T-cell (primary cell): Measurements from ENCODE around the gene TNFRSF1B. TPM values are rescaled to one million over a fixed set of nuclear protein-coding genes. Genes with fewer than 3 reads are reported as not detected.

Experiments used
- ATAC-seq, 4 experiments: fragments of 200-7000 bp in 3 of 4; fragments of 150-1000 bp in 1 of 4; cut with Tn5 transposase; replicated peaks in 1 of 4; 1 replicate in 3 of 4; 2 replicates in 1 of 4; pipeline ENCODE4 v1.10.0; 2021; ENCODE audit warnings: moderate library complexity in 3 of 4, mild to moderate bottlenecking in 2 of 4, moderate number of reproducible peaks in 1 of 4
- CTCF ChIA-PET, 2 donors: fragments of 300-600 bp; sonication (Branson Sonifier 250); formaldehyde crosslinking; loops; one replicate each; lab custom pipeline; 2022; ENCODE audit warnings: antibody characterized with exemption in 2 of 2; lab: Charles Lee
- POLR2A ChIA-PET, 2 donors: fragments of 300-600 bp; sonication (Branson Sonifier 250); formaldehyde crosslinking; loops; one replicate each; lab custom pipeline; 2022; ENCODE audit warnings: antibody characterized with exemption in 2 of 2; lab: Charles Lee
- DNase-seq, 35 experiments: peaks; one replicate each; pipeline versions ENCODE4 v3.0.0 to v3.0.0-alpha.2; 2013 to 2023
- H3K27ac ChIP-seq: one replicate; pipeline ENCODE4 v1.5.1; 2013; ENCODE audit warnings: low read length
- H3K27me3 ChIP-seq, 2 experiments: replicated peaks in 1 of 2; 1 replicate in 1 of 2; 2 replicates in 1 of 2; pipeline versions ENCODE4 v1.6.1 to v1.7.0; 2013; ENCODE audit warnings: low read length in 1 of 2, mixed read lengths in 1 of 2; ENCODE audit not compliant: control insufficient read depth in 2 of 2, insufficient read depth in 2 of 2; ENCODE audit errors: extremely low read depth in 1 of 2
- H3K36me3 ChIP-seq, 2 donors: 1 replicate in 1 of 2; 2 replicates in 1 of 2; pipeline versions ENCODE4 v1.6.1 to v1.7.0; 2013; ENCODE audit warnings: low read length in 1 of 2; ENCODE audit not compliant: control insufficient read depth in 2 of 2, insufficient read depth in 1 of 2; ENCODE audit errors: extremely low read depth in 1 of 2
- H3K4me1 ChIP-seq, 2 experiments: 1 replicate in 1 of 2; 2 replicates in 1 of 2; pipeline versions ENCODE4 v1.6.1 to v1.7.0; 2013; ENCODE audit warnings: low read length in 2 of 2, mixed read lengths in 1 of 2; ENCODE audit not compliant: insufficient read depth in 2 of 2, control insufficient read depth in 1 of 2; ENCODE audit errors: extremely low read depth in 1 of 2
- H3K4me3 ChIP-seq, 2 donors: 1 replicate in 1 of 2; 2 replicates in 1 of 2; pipeline versions ENCODE4 v1.5.1 to v1.7.0; 2013; ENCODE audit warnings: mild to moderate bottlenecking in 2 of 2, low read length in 1 of 2, moderate library complexity in 1 of 2; ENCODE audit not compliant: control insufficient read depth in 1 of 2; ENCODE audit errors: extremely low read depth in 1 of 2
- H3K9me3 ChIP-seq: 2 replicates; pipeline ENCODE4 v1.7.0; 2013
- H3K27ac Mint-ChIP-seq, 2 donors: one replicate each; pipeline ENCODE4 v1.8.0; 2020 to 2021; ENCODE audit warnings: mild to moderate bottlenecking in 2 of 2, mixed read lengths in 2 of 2
- H3K27me3 Mint-ChIP-seq, 2 donors: one replicate each; pipeline ENCODE4 v1.8.0; 2021 to 2022; ENCODE audit warnings: mixed read lengths in 2 of 2
- H3K36me3 Mint-ChIP-seq: one replicate; pipeline ENCODE4 v1.8.0; 2021; ENCODE audit warnings: mixed read lengths
- H3K4me1 Mint-ChIP-seq, 3 donors: one replicate each; pipeline ENCODE4 v1.8.0; 2020 to 2022; ENCODE audit warnings: mixed read lengths in 3 of 3, mild to moderate bottlenecking in 1 of 3
- H3K4me3 Mint-ChIP-seq, 3 donors: one replicate each; pipeline ENCODE4 v1.8.0; 2020 to 2022; ENCODE audit warnings: mild to moderate bottlenecking in 3 of 3, mixed read lengths in 3 of 3, moderate library complexity in 3 of 3
- H3K9me3 Mint-ChIP-seq, 3 donors: one replicate each; pipeline ENCODE4 v1.8.0; 2020 to 2022; ENCODE audit warnings: mixed read lengths in 3 of 3
- WGBS: methylation state at CpG from one replicate; pipeline ENCODE4 v1.1.5; 2013; ENCODE audit warnings: missing lambda C conversion rate; ENCODE audit not compliant: insufficient coverage; 5-methylcytosine and 5-hydroxymethylcytosine counted together
- total RNA-seq, 35 experiments: library from RNA in 6 of 35; stranded (reverse) in 6 of 35; fragments of 120-200 nt in 1 of 35; gene quantifications; one replicate each; pipeline versions ENCODE4 v1.2.1 to v1.2.4 and lab custom pipeline; 2013 to 2026

TNFRSF1B gene
- total RNA-seq, 5 donors from 2014 or later (not counting 1 experiment from before 2014, with no cell fraction given) = 55.0 to 130 (median 99.6) TPM

- H3K27me3 ChIP-seq = no peaks in the 10 kb centered on the region
- H3K4me1 ChIP-seq = peaks cover 0 to 67% of the 10 kb centered on the region in 2 experiments
- no peaks in the 10 kb centered on the region for H3K9me3 Mint-ChIP-seq
- WGBS = 90% methylated on average over 2 of the region's 4 CpGs
- ChIA-PET CTCF (interaction anchor here (0.6 to 2.2 kb wide), 4 partner anchors 20 to 254 kb away, joined by 3 to 6 read pairs (median 5); no protein-coding TSS in a partner anchor), POLR2A (interaction anchor here in 1 of 2 donors (0.6 kb wide), 1 partner anchor 12 kb away, joined by 4 read pairs; no protein-coding TSS in a partner anchor)
- no peaks in the 10 kb centered on the region for H3K9me3 ChIP-seq
- peaks cover 18 to 59% of the 10 kb centered on the region in 2 donors for H3K36me3 ChIP-seq
- H3K4me3 ChIP-seq = no peak overlapping the region
- H3K27ac ChIP-seq = peak overlapping the region; percentile 39
- peak overlapping the region in 1 of 3 donors; percentile 17 for H3K4me3 Mint-ChIP-seq
- peaks cover 30% of the 10 kb centered on the region for H3K36me3 Mint-ChIP-seq
- ATAC-seq (no peak), DNase-seq (no peak)
- peaks cover 31 to 56% (median 49%) of the 10 kb centered on the region in 3 donors for H3K4me1 Mint-ChIP-seq
- H3K27ac Mint-ChIP-seq = peak overlapping the region; percentile 81 to 86
- no peaks in the 10 kb centered on the region for H3K27me3 Mint-ChIP-seq
Measured at GRCh38 chr1:12202577-12202976, 35.8 kb downstream of the TNFRSF1B start.

GRCh38 chr1:12203216-12204007 is 36.6 kb downstream of the TNFRSF1B start:
- Histone ChIP-seq H3K9me3 (no peaks in the 10 kb centered on the region), H3K27me3 (no peaks in the 10 kb centered on the region), H3K4me1 (peaks cover 0 to 72% of the 10 kb centered on the region in 2 experiments), H3K4me3 (no peak overlapping the region), H3K36me3 (peaks cover 14 to 58% of the 10 kb centered on the region in 2 donors), H3K27ac (peak overlapping the region; percentile 39)
- peak overlapping the region in 1 of 3 donors; percentile 46 for H3K4me3 Mint-ChIP-seq
- WGBS = 68% methylated on average over 15 of the region's 20 CpGs
- H3K27me3 Mint-ChIP-seq = no peaks in the 10 kb centered on the region
- DNase-seq (no peak), ATAC-seq (no peak)
- peaks cover 33% of the 10 kb centered on the region for H3K36me3 Mint-ChIP-seq
- peak overlapping the region; percentile 81 to 86 for H3K27ac Mint-ChIP-seq
- peaks cover 33 to 60% (median 52%) of the 10 kb centered on the region in 3 donors for H3K4me1 Mint-ChIP-seq
- H3K9me3 Mint-ChIP-seq = no peaks in the 10 kb centered on the region
- ChIA-PET CTCF (interaction anchor here (0.6 to 1.0 kb wide), 3 partner anchors 21 to 253 kb away, joined by 3 to 6 read pairs (median 4); no protein-coding TSS in a partner anchor), POLR2A (interaction anchor here in 1 of 2 donors (0.6 kb wide), 1 partner anchor 12 kb away, joined by 4 read pairs; no protein-coding TSS in a partner anchor)

DNA sequence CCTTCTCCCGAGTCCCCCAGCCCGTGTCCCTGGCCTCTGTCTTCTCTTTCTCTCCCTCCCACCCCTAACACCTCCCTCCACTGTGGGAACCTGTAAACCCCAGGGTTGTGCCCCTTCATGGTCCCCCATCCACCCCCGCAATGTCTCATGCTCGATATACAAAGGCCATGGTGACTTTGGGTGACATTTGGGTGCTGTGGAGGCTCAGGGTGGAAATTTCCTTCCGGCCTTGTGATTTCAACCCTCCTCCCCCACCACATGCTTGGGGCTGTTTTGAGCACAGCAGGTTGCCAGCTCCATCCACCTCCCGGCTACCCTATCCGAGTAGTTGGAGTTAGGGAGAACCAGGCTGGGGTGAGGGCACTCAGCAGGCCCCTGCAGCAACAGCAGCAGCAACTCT is 37.3 kb downstream of the TNFRSF1B start:
- Histone ChIP-seq H3K4me3 (no peak overlapping the region), H3K4me1 (peaks cover 4 to 75% of the 10 kb centered on the region in 2 experiments), H3K9me3 (no peaks in the 10 kb centered on the region), H3K36me3 (peaks cover 13 to 61% of the 10 kb centered on the region in 2 donors), H3K27me3 (no peaks in the 10 kb centered on the region), H3K27ac (peak overlapping the region; percentile 39)
- peak in 19 of 35 experiments; percentile 10 to 56 (median 25) for DNase-seq
- Mint-ChIP-seq H3K4me3 (peak overlapping the region in 1 of 3 donors; percentile 46), H3K27me3 (no peaks in the 10 kb centered on the region), H3K27ac (peak overlapping the region; percentile 81 to 86), H3K4me1 (peaks cover 40 to 64% (median 58%) of the 10 kb centered on the region in 3 donors), H3K9me3 (no peaks in the 10 kb centered on the region), H3K36me3 (peaks cover 33% of the 10 kb centered on the region)
- ChIA-PET CTCF (no interaction called here), POLR2A (no interaction called here)
- WGBS = 28% methylated on average over 2 of the region's 7 CpGs
- ATAC-seq = peak; percentile 36 to 58 (median 46)

GRCh38 chr1:12204754-12205658 is 38.2 kb downstream of the TNFRSF1B start:
- Histone ChIP-seq H3K36me3 (peaks cover 8 to 58% of the 10 kb centered on the region in 2 donors), H3K27me3 (no peaks in the 10 kb centered on the region), H3K4me1 (peaks cover 10 to 75% of the 10 kb centered on the region in 2 experiments), H3K9me3 (no peaks in the 10 kb centered on the region), H3K27ac (peak overlapping the region; percentile 39), H3K4me3 (no peak overlapping the region)
- Mint-ChIP-seq H3K36me3 (peaks cover 33% of the 10 kb centered on the region), H3K9me3 (no peaks in the 10 kb centered on the region), H3K27ac (peak overlapping the region; percentile 81 to 86), H3K4me3 (peak overlapping the region in 1 of 3 donors; percentile 46), H3K27me3 (no peaks in the 10 kb centered on the region), H3K4me1 (peaks cover 49 to 71% (median 65%) of the 10 kb centered on the region in 3 donors)
- DNase-seq = no peak
- ATAC-seq = no peak
- CTCF ChIA-PET = interaction anchor here (0.6 to 1.6 kb wide), 3 partner anchors 76 to 90 kb away, joined by 3 to 8 read pairs (median 8); no protein-coding TSS in a partner anchor
- POLR2A ChIA-PET = interaction anchor here in 1 of 2 donors (1.0 kb wide), 1 partner anchor 26 kb away, joined by 3 read pairs; no protein-coding TSS in a partner anchor
- WGBS = 78% methylated on average over 5 of the region's 7 CpGs

GRCh38 chr1:12206238-12206637 is 39.4 kb downstream of the TNFRSF1B start:
- Mint-ChIP-seq H3K27me3 (no peaks in the 10 kb centered on the region), H3K4me3 (no peak overlapping the region), H3K4me1 (peaks cover 57 to 79% (median 72%) of the 10 kb centered on the region in 3 donors), H3K9me3 (no peaks in the 10 kb centered on the region), H3K36me3 (peaks cover 30% of the 10 kb centered on the region), H3K27ac (peak overlapping the region; percentile 53 to 70)
- 94% methylated on average over 2 of the region's 5 CpGs for WGBS
- DNase-seq = no peak
- Histone ChIP-seq H3K4me3 (no peak overlapping the region), H3K36me3 (peaks cover 8 to 48% of the 10 kb centered on the region in 2 donors), H3K4me1 (peaks cover 16 to 75% of the 10 kb centered on the region in 2 experiments), H3K9me3 (no peaks in the 10 kb centered on the region), H3K27me3 (no peaks in the 10 kb centered on the region), H3K27ac (no peak overlapping the region)
- no peak for ATAC-seq
- ChIA-PET CTCF (interaction anchor here in 1 of 2 donors (0.7 to 1.6 kb wide), 2 partner anchors 82 to 973 kb away, joined by 6 to 8 read pairs; no protein-coding TSS in a partner anchor), POLR2A (no interaction called here)
